ENCODE measurements around the gene TH.

The TH gene

GRCh38 chr11:2171591-2172003, at the start of gene TH:
TSS of gene TH (minus strand) at chr11:2171815. CDS start at chr11:2171786, 29 bp downstream.
- DNase-seq (ENCODE audit: low read depth in 1 of 2, low spot score in 1 of 2), result no peak

- no peak for DNase-seq (ENCODE audit: low read depth in 1 of 2, low spot score in 1 of 2)
These were observed 49.4 kb upstream of the TH start for GRCh38 chr11:2221024-2221423.

GRCh38 chr11:2220173-2220771, 48.7 kb upstream of the TH start:
- DNase-seq (ENCODE audit: low read depth in 1 of 2, low spot score in 1 of 2), result no peak

- DNase-seq (ENCODE audit: low read depth in 1 of 2, low spot score in 1 of 2), result no peak
These were observed 47.9 kb upstream of the TH start for GRCh38 chr11:2219318-2220017.

- no peak for DNase-seq (ENCODE audit: low read depth in 1 of 2, low spot score in 1 of 2)
These were observed 46.5 kb upstream of the TH start for GRCh38 chr11:2218031-2218633.

GRCh38 chr11:2217211-2218030, 45.8 kb upstream of the TH start:
- DNase-seq (ENCODE audit: low read depth in 1 of 2, low spot score in 1 of 2), result no peak

- no peak for DNase-seq (ENCODE audit: low read depth in 1 of 2, low spot score in 1 of 2)
These were observed 44.9 kb upstream of the TH start for GRCh38 chr11:2216400-2217064.

GRCh38 chr11:2215561-2216399, 44.2 kb upstream of the TH start:
- no peak for DNase-seq (ENCODE audit: low read depth in 1 of 2, low spot score in 1 of 2)

- no peak for DNase-seq (ENCODE audit: low read depth in 1 of 2, low spot score in 1 of 2)
These were observed 43.6 kb upstream of the TH start for GRCh38 chr11:2215230-2215560.

- DNase-seq (ENCODE audit: low read depth in 1 of 2, low spot score in 1 of 2), result no peak
These were observed 43.1 kb upstream of the TH start for GRCh38 chr11:2214527-2215229.

GRCh38 chr11:2213890-2214526, 42.4 kb upstream of the TH start:
- no peak for DNase-seq (ENCODE audit: low read depth in 1 of 2, low spot score in 1 of 2)

- peak in 1 of 2 donors; percentile 11 for DNase-seq (ENCODE audit: low read depth in 1 of 2, low spot score in 1 of 2)
These were observed 41.8 kb upstream of the TH start for GRCh38 chr11:2213384-2213842.

GRCh38 chr11:2212411-2213251, 41.0 kb upstream of the TH start:
- no peak for DNase-seq (ENCODE audit: low read depth in 1 of 2, low spot score in 1 of 2)

GRCh38 chr11:2211113-2211971, 39.7 kb upstream of the TH start:
- no peak for DNase-seq (ENCODE audit: low read depth in 1 of 2, low spot score in 1 of 2)

- no peak for DNase-seq (ENCODE audit: low read depth in 1 of 2, low spot score in 1 of 2)
These were observed 38.9 kb upstream of the TH start for GRCh38 chr11:2210366-2211112.

GRCh38 chr11:2209900-2210321, 38.3 kb upstream of the TH start:
- DNase-seq (ENCODE audit: low read depth in 1 of 2, low spot score in 1 of 2), result no peak

- DNase-seq (ENCODE audit: low read depth in 1 of 2, low spot score in 1 of 2), result no peak
These were observed 37.8 kb upstream of the TH start for GRCh38 chr11:2209370-2209801.
